Lung (tissue), 12 donors: ENCODE results near the gene ZNF536. TPM values are rescaled to one million over a fixed set of nuclear protein-coding genes. Genes with fewer than 3 reads are reported as not detected.

ENCODE experiments used
- ATAC-seq: fragments of 200-7000 bp; cut with Tn5 transposase; one replicate; pipeline ENCODE4 v1.9.1; 2020; ENCODE audit warnings: moderate number of reproducible peaks; ENCODE audit not compliant: insufficient read depth, low FRiP score
- DNase-seq, 3 donors: peaks; one replicate each; pipeline ENCODE4 v3.0.0-alpha.2; 2013 to 2017
- H3K27ac ChIP-seq, 2 donors: one replicate each; pipeline ENCODE4 v1.5.1; 2013; ENCODE audit warnings: mild to moderate bottlenecking in 2 of 2, moderate library complexity in 2 of 2, control low read depth in 1 of 2, inconsistent platforms in 1 of 2, low read depth in 1 of 2, low read length in 1 of 2
- H3K27me3 ChIP-seq, 3 donors: one replicate each; pipeline ENCODE4 v1.5.1; 2013; ENCODE audit warnings: low read length in 2 of 3; ENCODE audit not compliant: control insufficient read depth in 3 of 3, insufficient read depth in 3 of 3
- H3K36me3 ChIP-seq, 4 donors: one replicate each; pipeline ENCODE4 v1.5.1; 2013; ENCODE audit warnings: low read length in 4 of 4, mild to moderate bottlenecking in 1 of 4, moderate library complexity in 1 of 4; ENCODE audit not compliant: control insufficient read depth in 4 of 4, insufficient read depth in 4 of 4
- H3K4me1 ChIP-seq, 5 donors: one replicate each; pipeline ENCODE4 v1.5.1; 2013; ENCODE audit warnings: low read length in 5 of 5, mild to moderate bottlenecking in 2 of 5, moderate library complexity in 1 of 5; ENCODE audit not compliant: control insufficient read depth in 5 of 5, insufficient read depth in 5 of 5
- H3K4me3 ChIP-seq: one replicate; pipeline ENCODE4 v1.5.1; 2013; ENCODE audit warnings: mild to moderate bottlenecking, control low read depth, moderate library complexity
- H3K9ac ChIP-seq, 2 donors: one replicate each; pipeline ENCODE4 v1.5.1; 2013; ENCODE audit warnings: low read length in 2 of 2, control low read depth in 1 of 2; ENCODE audit not compliant: insufficient read depth in 1 of 2
- H3K9me3 ChIP-seq, 4 donors: one replicate each; pipeline ENCODE4 v1.5.1; 2013; ENCODE audit warnings: low read length in 3 of 4, mild to moderate bottlenecking in 1 of 4, moderate library complexity in 1 of 4; ENCODE audit not compliant: control insufficient read depth in 4 of 4, insufficient read depth in 3 of 4
- CTCF ChIP-seq: IDR thresholded peaks from 2 replicates; pipeline ENCODE4 v1.5.1; 2012; ENCODE audit warnings: mild to moderate bottlenecking; ENCODE audit errors: control extremely low read depth, extremely low read depth
- WGBS, 2 donors: extraction: QIAGEN DNeasy Blood & Tissue Kit; methylation state at CpG; one replicate each; pipeline ENCODE4 v1.1.7; 2013; 5-methylcytosine and 5-hydroxymethylcytosine counted together
- polyA plus RNA-seq, 2 donors: library from polyadenylated mRNA; stranded (reverse); fragments of 200-250 nt; gene quantifications; one replicate each; pipeline ENCODE4 v1.2.1, GENCODE V29; 2013
- total RNA-seq, 2 donors: library from RNA; depleted of rRNA in 1 of 2; stranded (reverse); fragments of >200 nt in 1 of 2; gene quantifications; one replicate each; pipeline ENCODE4 v1.2.1, GENCODE V29; 2014 to 2021
- donor health status: control.
- donor health status: control.
- donor health status: Bipolar disorder and iron deficiency.
- donor health status: healthy.
- donor health status: DM: yes; HTN: yes; CAD: no.

The ZNF536 gene
- total and polyA plus RNA-seq, 4 donors: 0.07 to 5.6 (median 0.21) TPM

- ATAC-seq: no peak
- DNase-seq: no peak
Observed at GRCh38 chr19:30371161-30371836, 885 bp upstream of the ZNF536 start.

GRCh38 chr19:30373593-30373992 lies 1.4 kb downstream of the ZNF536 start:
- no peak for TF ChIP-seq CTCF
- Histone ChIP-seq H3K36me3 (no peaks in the 10 kb centered on the region), H3K9ac (no peak overlapping the region), H3K4me1 (peaks cover 0 to 8% (median 3%) of the 10 kb centered on the region in 5 donors), H3K27ac (no peak overlapping the region), H3K9me3 (peaks cover 0 to 7% (median 0%) of the 10 kb centered on the region in 4 donors), H3K4me3 (no peak overlapping the region), H3K27me3 (peaks cover 12 to 62% (median 15%) of the 10 kb centered on the region in 3 donors)
- ATAC-seq (no peak), DNase-seq (peak in 1 of 3 donors; percentile 32)
- 32 to 38% methylated on average over 17 of the region's 17 CpGs for WGBS, 2 donors

More at GRCh38 chr19:30371161-30371836, 885 bp upstream of the ZNF536 start:
- Histone ChIP-seq H3K36me3 (no peaks in the 10 kb centered on the region), H3K9me3 (peaks cover 0 to 3% (median 0%) of the 10 kb centered on the region in 4 donors), H3K9ac (no peak overlapping the region), H3K4me1 (peaks cover 0 to 8% (median 3%) of the 10 kb centered on the region in 5 donors), H3K4me3 (no peak overlapping the region), H3K27ac (no peak overlapping the region), H3K27me3 (peaks cover 12 to 50% (median 15%) of the 10 kb centered on the region in 3 donors)
- 83 to 89% methylated on average over 6 of the region's 6 CpGs for WGBS, 2 donors
- TF ChIP-seq CTCF: no peak

GRCh38 chr19:30374539-30374864 lies 2.3 kb downstream of the ZNF536 start:
- Histone ChIP-seq H3K36me3 (no peaks in the 10 kb centered on the region), H3K9me3 (peaks cover 0 to 7% (median 0%) of the 10 kb centered on the region in 4 donors), H3K27ac (no peak overlapping the region), H3K4me1 (peaks cover 0 to 8% (median 3%) of the 10 kb centered on the region in 5 donors), H3K4me3 (no peak overlapping the region), H3K9ac (no peak overlapping the region), H3K27me3 (peaks cover 12 to 61% (median 15%) of the 10 kb centered on the region in 3 donors)
- no peak for TF ChIP-seq CTCF
- DNase-seq (no peak), ATAC-seq (no peak)
- WGBS, 2 donors: 6 to 10% methylated on average over 19 to 21 of the region's 21 CpGs
